Skeletal muscle tissue (tissue), 1 donor: ENCODE data around the gene HNRNPC. TPM values are rescaled to one million over a fixed set of nuclear protein-coding genes. Genes with fewer than 3 reads are reported as not detected.

Experiments
- total RNA-seq: library from RNA; depleted of rRNA; stranded (reverse); fragments of >200 nt; gene quantifications from one replicate; pipeline ENCODE4 v1.2.3, GENCODE V29; 2014

The HNRNPC gene
- total RNA-seq, 1 donor from 2014 or later = 440 TPM

Other genes with a start within 250 kb of the HNRNPC start
- gene NDRG2, start 244.4 kb downstream of the HNRNPC start, total RNA-seq = 162 TPM
- gene TPPP2, start 239.2 kb downstream of the HNRNPC start, total RNA-seq = not detected
- gene RNASE13, start 234.6 kb downstream of the HNRNPC start, total RNA-seq = not detected
- gene RNASE7, start 227.1 kb downstream of the HNRNPC start, total RNA-seq = not detected
- gene RNASE8, start 211.6 kb downstream of the HNRNPC start, total RNA-seq = not detected
- gene ARHGEF40, start 199.1 kb downstream of the HNRNPC start, total RNA-seq = 32.4 TPM
- 5.2 TPM for gene ZNF219, start 170.8 kb downstream of the HNRNPC start, total RNA-seq
- gene TMEM253, start 168.4 kb downstream of the HNRNPC start, total RNA-seq = not detected
- gene OR5AU1, start 113.4 kb downstream of the HNRNPC start, total RNA-seq = not detected
- not detected for gene RPGRIP1, start 10.6 kb upstream of the HNRNPC start, total RNA-seq
- 55.8 TPM for gene SUPT16H, start 114.6 kb upstream of the HNRNPC start, total RNA-seq
- 48.0 TPM for gene CHD8, start 186.7 kb upstream of the HNRNPC start, total RNA-seq
- 45.4 TPM for gene RAB2B, start 207.5 kb upstream of the HNRNPC start, total RNA-seq
- gene TOX4, start 207.8 kb upstream of the HNRNPC start, total RNA-seq = 18.8 TPM
- gene METTL3, start 241.9 kb upstream of the HNRNPC start, total RNA-seq = 73.6 TPM